KMS-11 (cell line): ENCODE results near the gene UNC93A.

Experiments
- H2AFZ ChIP-seq: fragments of 200-600 bp; sonication (generic); 2 replicates; pipeline ENCODE4 v1.6.1; 2016; ENCODE audit warnings: antibody characterized with exemption, mixed run types, low read depth
- H3K27ac ChIP-seq: fragments of 200-600 bp; sonication (generic); 2 replicates; pipeline ENCODE4 v1.6.1; 2016; ENCODE audit warnings: mild to moderate bottlenecking, mixed run types
- H3K27me3 ChIP-seq: fragments of 200-600 bp; sonication (generic); 2 replicates; pipeline ENCODE4 v1.6.1; 2017; ENCODE audit warnings: mild to moderate bottlenecking, low read depth, mixed run types, moderate library complexity; ENCODE audit not compliant: insufficient read depth
- H3K36me3 ChIP-seq: fragments of 200-600 bp; sonication (generic); 2 replicates; pipeline ENCODE4 v1.6.1; 2017; ENCODE audit warnings: mild to moderate bottlenecking, mixed run types; ENCODE audit not compliant: insufficient read depth
- H3K4me1 ChIP-seq: fragments of 200-600 bp; sonication (generic); 2 replicates; pipeline ENCODE4 v1.6.1; 2016; ENCODE audit warnings: mild to moderate bottlenecking, low read depth, mixed run types; ENCODE audit not compliant: poor library complexity, severe bottlenecking
- H3K4me2 ChIP-seq: fragments of 200-600 bp; sonication (generic); 2 replicates; pipeline ENCODE4 v1.7.0; 2016; ENCODE audit warnings: mild to moderate bottlenecking, mixed run types
- H3K4me3 ChIP-seq: fragments of 200-600 bp; sonication (generic); IDR thresholded peaks from 2 replicates; pipeline ENCODE4 v1.6.1; 2017; ENCODE audit warnings: low read depth, low read length, mixed read lengths; ENCODE audit not compliant: insufficient read depth
- H3K79me2 ChIP-seq: fragments of 200-600 bp; sonication (generic); 2 replicates; pipeline ENCODE4 v1.6.1; 2016; ENCODE audit warnings: low read depth, mixed run types; ENCODE audit not compliant: insufficient read depth
- H3K9ac ChIP-seq: fragments of 200-600 bp; sonication (generic); 2 replicates; pipeline ENCODE4 v1.6.1; 2016; ENCODE audit warnings: mild to moderate bottlenecking, mixed run types
- H4K20me1 ChIP-seq: fragments of 200-600 bp; sonication (generic); 2 replicates; pipeline ENCODE4 v1.6.1; 2016; ENCODE audit warnings: mild to moderate bottlenecking, mixed run types; ENCODE audit not compliant: insufficient read depth
- CTCF ChIP-seq: fragments of 200-600 bp; sonication (generic); conservative IDR thresholded peaks from 2 replicates; pipeline ENCODE4 v1.6.1; 2017; ENCODE audit warnings: low read depth, mild to moderate bottlenecking, antibody characterized with exemption, low read length, moderate library complexity, mixed read lengths

UNC93A gene

GRCh38 chr6:167302074-167302473 is 11.0 kb downstream of the UNC93A start:
- Histone ChIP-seq H3K4me2 (no peak overlapping the region), H3K27ac (no peak overlapping the region), H3K27me3 (no peaks in the 10 kb centered on the region), H3K79me2 (no peaks in the 10 kb centered on the region), H3K4me3 (no peak overlapping the region), H3K4me1 (peaks cover 4% of the 10 kb centered on the region), H3K36me3 (no peaks in the 10 kb centered on the region), H4K20me1 (no peaks in the 10 kb centered on the region), H2AFZ (no peak overlapping the region), H3K9ac (no peak overlapping the region)
- TF ChIP-seq CTCF, result no peak

GRCh38 chr6:167302796-167303195 is 11.7 kb downstream of the UNC93A start:
- Histone ChIP-seq H3K4me2 (no peak overlapping the region), H3K27me3 (no peaks in the 10 kb centered on the region), H3K4me1 (peaks cover 4% of the 10 kb centered on the region), H3K27ac (no peak overlapping the region), H2AFZ (no peak overlapping the region), H3K79me2 (no peaks in the 10 kb centered on the region), H3K9ac (no peak overlapping the region), H4K20me1 (no peaks in the 10 kb centered on the region), H3K36me3 (no peaks in the 10 kb centered on the region), H3K4me3 (no peak overlapping the region)
- TF ChIP-seq CTCF, result no peak

- Histone ChIP-seq H3K4me2 (no peak overlapping the region), H3K27me3 (no peaks in the 10 kb centered on the region), H2AFZ (no peak overlapping the region), H3K9ac (no peak overlapping the region), H3K36me3 (no peaks in the 10 kb centered on the region), H3K27ac (no peak overlapping the region), H4K20me1 (no peaks in the 10 kb centered on the region), H3K4me3 (no peak overlapping the region), H3K4me1 (no peaks in the 10 kb centered on the region), H3K79me2 (no peaks in the 10 kb centered on the region)
- no peak for TF ChIP-seq CTCF
Measured at GRCh38 chr6:167303675-167304625, 12.8 kb downstream of the UNC93A start.

- TF ChIP-seq CTCF, result no peak
- Histone ChIP-seq H2AFZ (no peak overlapping the region), H3K36me3 (no peaks in the 10 kb centered on the region), H3K4me3 (no peak overlapping the region), H4K20me1 (no peaks in the 10 kb centered on the region), H3K27me3 (no peaks in the 10 kb centered on the region), H3K27ac (no peak overlapping the region), H3K79me2 (no peaks in the 10 kb centered on the region), H3K9ac (no peak overlapping the region), H3K4me1 (no peaks in the 10 kb centered on the region), H3K4me2 (no peak overlapping the region)
Measured at GRCh38 chr6:167304912-167305311, 13.8 kb downstream of the UNC93A start.
